CD8-positive, alpha-beta memory T cell (primary cell): Measurements from ENCODE around the gene MED13L. TPM values are rescaled to one million over a fixed set of nuclear protein-coding genes. Genes with fewer than 3 reads are reported as not detected.
A peak's percentile ranks its signal among the peaks of the same experiment; 100 is the strongest.

Experiments used
- CTCF ChIA-PET: fragments of 350-600 bp; sonication (Branson Sonifier 250); formaldehyde crosslinking; loops from one replicate; lab custom pipeline; 2021; ENCODE audit warnings: antibody characterized with exemption; lab: Charles Lee
- POLR2A ChIA-PET: fragments of 350-600 bp; sonication (Branson Sonifier 250); formaldehyde crosslinking; loops from one replicate; lab custom pipeline; 2021; ENCODE audit warnings: antibody characterized with exemption; lab: Charles Lee
- DNase-seq, 5 donors: peaks; one replicate each; pipeline versions ENCODE4 v3.0.0 to v3.0.0-alpha.2; 2020 to 2022; ENCODE audit warnings: mixed read lengths in 1 of 5
- H3K27ac ChIP-seq: one replicate; pipeline ENCODE4 v1.7.0; 2013; ENCODE audit warnings: low read depth, mild to moderate bottlenecking, low read length, moderate library complexity
- H3K27me3 ChIP-seq: 2 replicates; pipeline ENCODE4 v1.7.0; 2013; ENCODE audit warnings: low read length, mild to moderate bottlenecking; ENCODE audit not compliant: insufficient read depth, poor library complexity, severe bottlenecking
- H3K36me3 ChIP-seq: 2 replicates; pipeline ENCODE4 v1.7.0; 2013; ENCODE audit warnings: mild to moderate bottlenecking, low read length, moderate library complexity; ENCODE audit not compliant: insufficient read depth
- H3K4me1 ChIP-seq: 2 replicates; pipeline ENCODE4 v1.7.0; 2013; ENCODE audit warnings: mild to moderate bottlenecking, low read length, moderate library complexity; ENCODE audit not compliant: insufficient read depth
- H3K4me3 ChIP-seq: 2 replicates; pipeline ENCODE4 v1.7.0; 2013; ENCODE audit warnings: mild to moderate bottlenecking, low read length
- H3K9me3 ChIP-seq: 2 replicates; pipeline ENCODE4 v1.7.0; 2013; ENCODE audit warnings: mild to moderate bottlenecking, low read length
- H3K27ac Mint-ChIP-seq, 8 donors: one replicate each; pipeline ENCODE4 v1.8.0; 2020 to 2021; ENCODE audit warnings: mixed read lengths in 8 of 8, mild to moderate bottlenecking in 6 of 8, inconsistent platforms in 3 of 8, moderate library complexity in 3 of 8
- H3K27me3 Mint-ChIP-seq, 2 donors: one replicate each; pipeline ENCODE4 v1.8.0; 2020 to 2021; ENCODE audit warnings: mixed read lengths in 2 of 2, mild to moderate bottlenecking in 1 of 2, moderate library complexity in 1 of 2
- H3K36me3 Mint-ChIP-seq, 3 donors: one replicate each; pipeline ENCODE4 v1.8.0; 2020 to 2021; ENCODE audit warnings: mixed read lengths in 3 of 3, inconsistent platforms in 1 of 3, mild to moderate bottlenecking in 1 of 3
- H3K4me1 Mint-ChIP-seq, 3 donors: one replicate each; pipeline ENCODE4 v1.8.0; 2020 to 2021; ENCODE audit warnings: mixed read lengths in 3 of 3, inconsistent platforms in 1 of 3, mild to moderate bottlenecking in 1 of 3
- H3K4me3 Mint-ChIP-seq, 7 donors: one replicate each; pipeline ENCODE4 v1.8.0; 2020 to 2021; ENCODE audit warnings: mixed read lengths in 7 of 7, mild to moderate bottlenecking in 6 of 7, moderate library complexity in 4 of 7, inconsistent platforms in 2 of 7
- H3K9me3 Mint-ChIP-seq, 5 donors: one replicate each; pipeline ENCODE4 v1.8.0; 2020 to 2022; ENCODE audit warnings: mixed read lengths in 5 of 5, mild to moderate bottlenecking in 3 of 5, moderate library complexity in 2 of 5, inconsistent platforms in 1 of 5
- polyA plus RNA-seq: library from polyadenylated mRNA; unstranded; fragments of 300-500 nt; fragmentation: Illumina TruSeq; gene quantifications from one replicate; pipeline ENCODE4 v1.2.3, GENCODE V29; 2021
- total RNA-seq, 2 experiments: library from RNA; stranded (reverse); gene quantifications; one replicate each; pipeline ENCODE4 v1.2.3, GENCODE V29; 2021

The MED13L gene
- total and polyA plus RNA-seq, 3 experiments from 2014 or later = 6.6 to 53.4 (median 49.7) TPM

DNA sequence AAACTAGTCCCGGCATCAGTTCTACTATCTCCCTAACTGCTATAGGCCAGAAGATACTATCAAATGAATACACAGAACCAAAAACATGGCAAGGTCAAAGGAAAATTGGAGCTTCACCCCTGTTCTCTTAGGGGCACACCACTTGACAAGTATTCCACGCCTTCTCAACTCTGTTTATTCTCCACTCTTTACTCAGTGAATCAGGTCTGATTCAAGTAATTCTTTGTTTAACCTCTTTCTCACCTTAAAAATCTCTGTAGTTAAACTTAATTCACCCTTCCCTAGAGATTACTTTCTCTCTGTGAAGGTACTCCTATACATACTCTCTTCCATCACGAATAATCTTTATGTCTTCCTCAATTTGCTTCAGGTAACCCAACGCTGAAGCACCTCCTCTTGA is 248.9 kb downstream of the MED13L start:
- Histone ChIP-seq H3K27ac (no peak overlapping the region), H3K27me3 (no peaks in the 10 kb centered on the region), H3K4me1 (no peaks in the 10 kb centered on the region), H3K36me3 (no peaks in the 10 kb centered on the region), H3K4me3 (no peak overlapping the region), H3K9me3 (no peaks in the 10 kb centered on the region)
- ChIA-PET CTCF (no interaction called here), POLR2A (no interaction called here)
- H3K4me1 Mint-ChIP-seq = peaks cover 35 to 59% (median 58%) of the 10 kb centered on the region in 3 donors
- H3K36me3 Mint-ChIP-seq = peaks cover 0 to 5% (median 2%) of the 10 kb centered on the region in 3 donors
- peaks cover 0 to 3% (median 0%) of the 10 kb centered on the region in 5 donors for H3K9me3 Mint-ChIP-seq
- peak overlapping the region in 2 of 8 donors; percentile 29 to 49 for H3K27ac Mint-ChIP-seq
- no peaks in the 10 kb centered on the region for H3K27me3 Mint-ChIP-seq
- no peak for DNase-seq
- no peak overlapping the region for H3K4me3 Mint-ChIP-seq

DNA sequence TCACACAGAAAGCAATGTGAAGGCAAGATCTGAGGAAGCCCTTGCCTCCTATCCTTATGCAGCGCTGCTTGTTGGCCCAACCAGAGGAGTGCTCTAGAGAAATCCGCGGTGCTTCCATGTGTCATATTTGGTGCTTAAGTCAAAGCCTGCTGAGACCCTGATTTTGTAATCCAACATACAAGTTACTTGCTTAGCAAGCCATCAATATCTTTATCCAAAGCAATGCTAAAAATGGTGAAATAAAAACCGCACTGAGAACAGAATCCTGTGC is 250.0 kb downstream of the MED13L start:
- no peak overlapping the region for H3K27ac ChIP-seq
- POLR2A ChIA-PET = no interaction called here
- H3K4me3 ChIP-seq = no peak overlapping the region
- peak overlapping the region in 1 of 8 donors; percentile 38 for H3K27ac Mint-ChIP-seq
- no peaks in the 10 kb centered on the region for H3K36me3 ChIP-seq
- CTCF ChIA-PET = no interaction called here
- peaks cover 33 to 61% (median 55%) of the 10 kb centered on the region in 3 donors for H3K4me1 Mint-ChIP-seq
- DNase-seq = no peak
- peaks cover 0 to 5% (median 2%) of the 10 kb centered on the region in 3 donors for H3K36me3 Mint-ChIP-seq
- no peaks in the 10 kb centered on the region for H3K9me3 ChIP-seq
- no peaks in the 10 kb centered on the region for H3K4me1 ChIP-seq
- H3K4me3 Mint-ChIP-seq = no peak overlapping the region
- no peaks in the 10 kb centered on the region for H3K27me3 Mint-ChIP-seq
- H3K27me3 ChIP-seq = no peaks in the 10 kb centered on the region
- H3K9me3 Mint-ChIP-seq = peaks cover 0 to 3% (median 0%) of the 10 kb centered on the region in 5 donors

GRCh38 chr12:116026768-116027550 is 250.5 kb downstream of the MED13L start:
- H3K36me3 Mint-ChIP-seq = peaks cover 2 to 5% (median 3%) of the 10 kb centered on the region in 3 donors
- H3K4me1 Mint-ChIP-seq = peaks cover 29 to 61% (median 53%) of the 10 kb centered on the region in 3 donors
- no peaks in the 10 kb centered on the region for H3K9me3 ChIP-seq
- H3K27ac ChIP-seq = no peak overlapping the region
- CTCF ChIA-PET = no interaction called here
- H3K27me3 Mint-ChIP-seq = no peaks in the 10 kb centered on the region
- DNase-seq = no peak
- H3K27me3 ChIP-seq = no peaks in the 10 kb centered on the region
- H3K27ac Mint-ChIP-seq = peak overlapping the region in 1 of 8 donors; percentile 38
- H3K4me3 Mint-ChIP-seq = peak overlapping the region in 2 of 7 donors; percentile 1 to 3
- H3K4me1 ChIP-seq = no peaks in the 10 kb centered on the region
- peaks cover 0 to 3% (median 0%) of the 10 kb centered on the region in 5 donors for H3K9me3 Mint-ChIP-seq
- H3K36me3 ChIP-seq = no peaks in the 10 kb centered on the region
- H3K4me3 ChIP-seq = no peak overlapping the region
- POLR2A ChIA-PET = no interaction called here

- Mint-ChIP-seq H3K27ac (no peak overlapping the region), H3K27me3 (no peaks in the 10 kb centered on the region), H3K9me3 (peaks cover 0 to 3% (median 0%) of the 10 kb centered on the region in 5 donors), H3K4me1 (peaks cover 29 to 61% (median 53%) of the 10 kb centered on the region in 3 donors), H3K4me3 (no peak overlapping the region), H3K36me3 (peaks cover 2 to 5% (median 3%) of the 10 kb centered on the region in 3 donors)
- H3K36me3 ChIP-seq = no peaks in the 10 kb centered on the region
- no peaks in the 10 kb centered on the region for H3K4me1 ChIP-seq
- no peak for DNase-seq
- no peaks in the 10 kb centered on the region for H3K27me3 ChIP-seq
- no peak overlapping the region for H3K27ac ChIP-seq
- H3K4me3 ChIP-seq = no peak overlapping the region
- no peaks in the 10 kb centered on the region for H3K9me3 ChIP-seq
- ChIA-PET POLR2A (no interaction called here), CTCF (no interaction called here)
These were observed 251.1 kb downstream of the MED13L start for GRCh38 chr12:116026346-116026745.

DNA sequence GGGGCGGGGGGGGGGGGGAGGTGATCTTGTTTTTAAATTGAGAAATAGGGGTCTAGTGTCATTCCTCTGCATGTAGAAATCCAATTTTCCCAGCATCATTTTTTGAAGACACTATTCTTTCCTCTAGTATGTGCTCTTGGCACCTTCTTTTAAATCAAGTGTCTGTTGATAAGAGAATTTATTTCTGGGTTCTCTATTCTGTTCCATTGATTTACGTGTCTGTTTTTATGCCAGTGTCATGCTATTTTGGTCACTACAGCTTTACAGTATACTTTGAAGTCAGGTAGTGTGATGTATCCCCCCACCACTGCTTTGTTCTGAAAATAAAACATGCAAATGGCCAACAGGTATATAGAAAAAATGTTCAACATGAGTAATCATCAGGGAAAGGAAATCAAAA is 252.7 kb downstream of the MED13L start:
- Histone ChIP-seq H3K27ac (no peak overlapping the region), H3K4me3 (no peak overlapping the region), H3K36me3 (no peaks in the 10 kb centered on the region), H3K4me1 (no peaks in the 10 kb centered on the region), H3K27me3 (no peaks in the 10 kb centered on the region), H3K9me3 (no peaks in the 10 kb centered on the region)
- CTCF ChIA-PET = no interaction called here
- Mint-ChIP-seq H3K4me1 (peaks cover 26 to 53% (median 45%) of the 10 kb centered on the region in 3 donors), H3K27me3 (no peaks in the 10 kb centered on the region), H3K9me3 (no peaks in the 10 kb centered on the region), H3K4me3 (no peak overlapping the region), H3K27ac (no peak overlapping the region), H3K36me3 (peaks cover 0 to 16% (median 5%) of the 10 kb centered on the region in 3 donors)
- DNase-seq = no peak
- POLR2A ChIA-PET = no interaction called here

DNA sequence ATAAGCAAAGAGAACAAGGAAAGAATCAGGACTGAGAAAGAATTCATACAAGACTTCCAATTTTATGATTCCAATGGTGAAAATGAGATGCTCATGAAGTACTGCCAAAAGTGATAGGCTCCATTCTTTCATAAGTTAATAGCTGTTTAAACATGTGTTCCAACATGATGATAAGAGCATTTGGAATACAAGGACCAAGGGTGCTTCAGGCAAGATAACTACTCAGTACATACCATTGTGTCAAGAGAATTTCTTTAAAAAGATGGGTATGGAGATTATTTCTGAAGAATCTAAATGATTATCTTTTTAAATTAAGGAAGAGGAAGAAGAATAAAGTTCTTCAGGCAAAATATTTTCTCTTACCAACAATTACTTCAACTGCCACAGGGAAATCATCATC is 258.1 kb downstream of the MED13L start:
- DNase-seq = no peak
- no peak overlapping the region for H3K4me3 Mint-ChIP-seq

GRCh38 chr12:116018282-116018681 is 259.2 kb downstream of the MED13L start:
- Histone ChIP-seq H3K4me1 (no peaks in the 10 kb centered on the region), H3K27me3 (no peaks in the 10 kb centered on the region), H3K9me3 (no peaks in the 10 kb centered on the region), H3K27ac (no peak overlapping the region), H3K4me3 (no peak overlapping the region), H3K36me3 (peaks cover 8% of the 10 kb centered on the region)
- POLR2A ChIA-PET = interaction anchor here (0.6 kb wide), 1 partner anchor 46 kb away, joined by 4 read pairs; no protein-coding TSS in a partner anchor
- no peak for DNase-seq
- CTCF ChIA-PET = interaction anchor here (1.1 kb wide), 1 partner anchor 9 kb away, joined by 3 read pairs; no protein-coding TSS in a partner anchor
- no peak overlapping the region for H3K27ac Mint-ChIP-seq
- H3K9me3 Mint-ChIP-seq = no peaks in the 10 kb centered on the region
- H3K4me1 Mint-ChIP-seq = peaks cover 0 to 16% (median 4%) of the 10 kb centered on the region in 3 donors
- H3K27me3 Mint-ChIP-seq = no peaks in the 10 kb centered on the region
- peaks cover 16 to 71% (median 19%) of the 10 kb centered on the region in 3 donors for H3K36me3 Mint-ChIP-seq
- H3K4me3 Mint-ChIP-seq = no peak overlapping the region

More for the DNA sequence above, 258.1 kb downstream of the MED13L start:
- H3K27ac ChIP-seq = no peak overlapping the region
- no peaks in the 10 kb centered on the region for H3K4me1 ChIP-seq
- H3K9me3 ChIP-seq = no peaks in the 10 kb centered on the region
- peaks cover 8% of the 10 kb centered on the region for H3K36me3 ChIP-seq
- H3K4me1 Mint-ChIP-seq = peaks cover under 1 to 23% (median 12%) of the 10 kb centered on the region in 3 donors
- H3K27ac Mint-ChIP-seq = peak overlapping the region in 3 of 8 donors; percentile 30 to 64 (median 37)
- no peaks in the 10 kb centered on the region for H3K27me3 ChIP-seq
- ChIA-PET CTCF (no interaction called here), POLR2A (no interaction called here)
- no peaks in the 10 kb centered on the region for H3K27me3 Mint-ChIP-seq
- H3K4me3 ChIP-seq = no peak overlapping the region
- H3K9me3 Mint-ChIP-seq = no peaks in the 10 kb centered on the region
- peaks cover 11 to 60% (median 15%) of the 10 kb centered on the region in 3 donors for H3K36me3 Mint-ChIP-seq

- H3K27ac ChIP-seq = no peak overlapping the region
- ChIA-PET POLR2A (no interaction called here), CTCF (interaction anchor here (1.0 kb wide), 1 partner anchor 16 kb away, joined by 3 read pairs; no protein-coding TSS in a partner anchor)
- Mint-ChIP-seq H3K27ac (peak overlapping the region in 2 of 8 donors; percentile 11 to 12), H3K36me3 (peaks cover 20 to 85% (median 27%) of the 10 kb centered on the region in 3 donors), H3K4me1 (peaks cover 0 to 4% (median 4%) of the 10 kb centered on the region in 3 donors), H3K9me3 (no peaks in the 10 kb centered on the region), H3K4me3 (no peak overlapping the region), H3K27me3 (no peaks in the 10 kb centered on the region)
- H3K4me1 ChIP-seq = no peaks in the 10 kb centered on the region
- peaks cover 16% of the 10 kb centered on the region for H3K36me3 ChIP-seq
- no peaks in the 10 kb centered on the region for H3K27me3 ChIP-seq
- no peak overlapping the region for H3K4me3 ChIP-seq
- no peak for DNase-seq
- no peaks in the 10 kb centered on the region for H3K9me3 ChIP-seq
These were observed 262.0 kb downstream of the MED13L start for GRCh38 chr12:116015525-116015924.
